Hepatocyte (in vitro differentiated cells): ENCODE results near the gene CDK6. TPM values are rescaled to one million over a fixed set of nuclear protein-coding genes. Genes with fewer than 3 reads are reported as not detected.

Experiments used
- DNase-seq: peaks from one replicate; pipeline ENCODE4 v3.0.0-alpha.2; 2016; ENCODE audit warnings: low spot score
- H2AFZ ChIP-seq: fragments of 200-600 bp; sonication (generic); 2 replicates; pipeline ENCODE4 v1.6.0; 2016; ENCODE audit warnings: antibody characterized with exemption, mild to moderate bottlenecking
- H3K27ac ChIP-seq: fragments of 200-600 bp; sonication (generic); 2 replicates; pipeline ENCODE4 v1.5.1; 2016; ENCODE audit warnings: mild to moderate bottlenecking
- H3K27me3 ChIP-seq: fragments of 200-600 bp; sonication (generic); 2 replicates; pipeline ENCODE4 v1.6.1; 2016
- H3K36me3 ChIP-seq: fragments of 200-600 bp; sonication (generic); replicated peaks from 2 replicates; pipeline ENCODE4 v1.5.1; 2016; ENCODE audit warnings: low read depth; ENCODE audit not compliant: insufficient read depth
- H3K4me1 ChIP-seq: fragments of 200-600 bp; sonication (generic); 2 replicates; pipeline ENCODE4 v1.5.1; 2016; ENCODE audit warnings: mild to moderate bottlenecking, moderate library complexity; ENCODE audit not compliant: insufficient read depth
- H3K4me2 ChIP-seq: fragments of 200-600 bp; sonication (generic); 2 replicates; pipeline ENCODE4 v1.6.0; 2016
- H3K4me3 ChIP-seq: fragments of 200-600 bp; sonication (generic); 2 replicates; pipeline ENCODE4 v1.5.1; 2016; ENCODE audit warnings: mild to moderate bottlenecking
- H3K79me2 ChIP-seq: fragments of 200-600 bp; sonication (generic); 2 replicates; pipeline ENCODE4 v1.6.0; 2017; ENCODE audit warnings: mild to moderate bottlenecking
- H3K9me2 ChIP-seq: fragments of 200-600 bp; sonication (generic); replicated peaks from 2 replicates; pipeline ENCODE4 v1.6.0; 2017; ENCODE audit warnings: mild to moderate bottlenecking; ENCODE audit not compliant: insufficient read depth
- H3K9me3 ChIP-seq: fragments of 200-600 bp; sonication (generic); 2 replicates; pipeline ENCODE4 v1.5.1; 2016; ENCODE audit warnings: low read depth, mild to moderate bottlenecking
- H4K20me1 ChIP-seq: fragments of 200-600 bp; sonication (generic); 2 replicates; pipeline ENCODE4 v1.6.0; 2016; ENCODE audit warnings: mild to moderate bottlenecking; ENCODE audit not compliant: insufficient read depth, poor library complexity, severe bottlenecking
- EZH2 ChIP-seq: fragments of 200-600 bp; sonication (generic); IDR thresholded peaks from 2 replicates; pipeline ENCODE4 v1.6.1; 2016; ENCODE audit warnings: antibody characterized with exemption, mild to moderate bottlenecking, borderline replicate concordance
- EZH2phosphoT487 ChIP-seq: fragments of 200-600 bp; sonication (generic); IDR thresholded peaks from one replicate; pipeline ENCODE4 v1.6.1; 2018; ENCODE audit warnings: antibody characterized with exemption, mild to moderate bottlenecking, low read depth, moderate library complexity; ENCODE audit not compliant: unreplicated experiment, severe bottlenecking
- WGBS: methylation state at CpG from one replicate; pipeline ENCODE4 v1.1.6; 2016; ENCODE audit warnings: low lambda C conversion rate; ENCODE audit errors: missing lambda C conversion rate; 5-methylcytosine and 5-hydroxymethylcytosine counted together
- polyA plus RNA-seq: library from polyadenylated mRNA; unstranded; fragments of >200 nt; fragmentation: Nextera tagmentation; extraction: Ambion mirVana; gene quantifications from 2 replicates; pipeline ENCODE4 v1.2.1, GENCODE V29; 2016
- total RNA-seq: library from RNA; depleted of rRNA; stranded (reverse); fragments of >200 nt; gene quantifications from 2 replicates; pipeline ENCODE4 v1.2.3, GENCODE V29; 2014
- TF ChIP-seq, protein P1 (sequence below): fragments of 200-600 bp; sonication (generic); IDR thresholded peaks from 2 replicates; pipeline ENCODE4 v1.5.1; 2016; ENCODE audit warnings: antibody characterized with exemption, mild to moderate bottlenecking; ENCODE audit not compliant: poor library complexity

The CDK6 gene
- total and polyA plus RNA-seq, 2 experiments from 2014 or later, result 18.7 to 64.5 TPM

DNA sequence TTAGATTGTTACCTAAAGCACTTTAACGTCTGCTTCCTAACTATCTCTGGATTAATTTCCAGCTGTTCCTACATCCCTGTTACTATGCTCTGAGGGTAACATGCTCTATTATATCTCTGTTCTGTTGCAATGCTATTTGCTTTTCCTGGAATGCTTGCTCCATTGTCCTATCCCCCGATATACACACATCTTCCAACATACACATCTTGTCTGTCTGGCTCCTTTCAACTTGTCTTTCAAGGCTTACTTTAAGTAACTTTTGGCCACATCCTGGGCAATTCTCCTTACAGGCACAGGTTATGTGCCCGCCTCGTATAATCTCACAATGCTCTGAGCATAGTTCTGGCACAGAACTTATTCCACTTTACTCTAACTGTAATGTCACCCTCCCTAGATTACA, 96.2 kb downstream of the CDK6 start:
- WGBS, result 68% methylated on average over 4 of the region's 4 CpGs
- TF ChIP-seq, protein P1, sequence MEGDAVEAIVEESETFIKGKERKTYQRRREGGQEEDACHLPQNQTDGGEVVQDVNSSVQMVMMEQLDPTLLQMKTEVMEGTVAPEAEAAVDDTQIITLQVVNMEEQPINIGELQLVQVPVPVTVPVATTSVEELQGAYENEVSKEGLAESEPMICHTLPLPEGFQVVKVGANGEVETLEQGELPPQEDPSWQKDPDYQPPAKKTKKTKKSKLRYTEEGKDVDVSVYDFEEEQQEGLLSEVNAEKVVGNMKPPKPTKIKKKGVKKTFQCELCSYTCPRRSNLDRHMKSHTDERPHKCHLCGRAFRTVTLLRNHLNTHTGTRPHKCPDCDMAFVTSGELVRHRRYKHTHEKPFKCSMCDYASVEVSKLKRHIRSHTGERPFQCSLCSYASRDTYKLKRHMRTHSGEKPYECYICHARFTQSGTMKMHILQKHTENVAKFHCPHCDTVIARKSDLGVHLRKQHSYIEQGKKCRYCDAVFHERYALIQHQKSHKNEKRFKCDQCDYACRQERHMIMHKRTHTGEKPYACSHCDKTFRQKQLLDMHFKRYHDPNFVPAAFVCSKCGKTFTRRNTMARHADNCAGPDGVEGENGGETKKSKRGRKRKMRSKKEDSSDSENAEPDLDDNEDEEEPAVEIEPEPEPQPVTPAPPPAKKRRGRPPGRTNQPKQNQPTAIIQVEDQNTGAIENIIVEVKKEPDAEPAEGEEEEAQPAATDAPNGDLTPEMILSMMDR, result no peak
- TF ChIP-seq EZH2, result no peak
- TF ChIP-seq EZH2phosphoT487, result no peak
- Histone ChIP-seq H3K4me3 (no peak overlapping the region), H3K27me3 (no peaks in the 10 kb centered on the region), H2AFZ (no peak overlapping the region), H3K36me3 (no peaks in the 10 kb centered on the region), H3K9me2 (no peaks in the 10 kb centered on the region), H3K4me1 (peaks cover 29% of the 10 kb centered on the region), H3K79me2 (peaks cover 84% of the 10 kb centered on the region), H3K27ac (peak overlapping the region; percentile 60), H3K4me2 (no peak overlapping the region), H3K9me3 (no peaks in the 10 kb centered on the region), H4K20me1 (no peaks in the 10 kb centered on the region)
- no peak for DNase-seq

DNA sequence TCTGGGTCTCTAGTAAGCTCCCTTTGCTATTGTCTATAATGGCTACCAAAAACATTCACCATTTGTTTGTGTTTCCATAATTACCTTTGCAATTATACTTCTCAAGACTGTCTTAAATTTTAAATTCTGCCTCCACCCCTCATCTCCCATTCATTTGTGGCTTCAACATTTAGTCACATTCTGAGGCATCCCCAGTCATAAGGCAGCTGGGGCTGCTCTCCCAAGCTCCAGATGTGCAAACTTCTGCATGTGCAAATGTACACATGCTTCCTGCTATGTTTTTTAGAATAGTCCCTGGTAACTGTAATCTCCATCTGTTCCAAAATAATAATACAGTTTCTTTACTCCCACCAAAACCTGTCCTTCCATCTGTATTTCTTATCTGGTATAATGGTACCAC, 97.3 kb downstream of the CDK6 start:
- H3K36me3 ChIP-seq, result no peaks in the 10 kb centered on the region
- no peak overlapping the region for H3K4me2 ChIP-seq
- H3K27me3 ChIP-seq, result no peaks in the 10 kb centered on the region
- H3K4me1 ChIP-seq, result peaks cover 29% of the 10 kb centered on the region
- no peaks in the 10 kb centered on the region for H3K9me2 ChIP-seq
- H2AFZ ChIP-seq, result no peak overlapping the region
- H3K9me3 ChIP-seq, result no peaks in the 10 kb centered on the region
- H4K20me1 ChIP-seq, result no peaks in the 10 kb centered on the region
- H3K27ac ChIP-seq, result no peak overlapping the region
- peaks cover 82% of the 10 kb centered on the region for H3K79me2 ChIP-seq
- TF ChIP-seq EZH2 (no peak), EZH2phosphoT487 (no peak)
- TF ChIP-seq, protein P1, result no peak
- no peak overlapping the region for H3K4me3 ChIP-seq
- no peak for DNase-seq

DNA sequence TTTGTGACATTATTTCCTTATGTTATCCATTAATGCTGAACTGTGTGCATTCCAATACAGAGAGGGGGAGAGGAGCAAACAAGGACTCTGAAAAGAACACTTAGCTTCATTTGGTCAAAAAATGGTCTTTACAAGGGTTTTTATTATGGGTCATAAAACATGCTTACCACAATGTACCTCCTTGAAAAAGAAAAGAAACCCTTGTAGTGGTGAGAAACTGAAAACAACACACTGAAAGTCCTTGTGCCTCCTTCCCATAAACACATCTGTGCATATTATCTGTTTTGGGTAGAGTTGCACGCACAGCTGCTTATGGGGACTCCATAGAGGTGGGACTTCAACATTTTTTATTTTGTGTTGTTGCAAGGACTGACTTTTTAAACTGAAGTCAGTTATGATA, 98.7 kb downstream of the CDK6 start:
- DNase-seq, result no peak
- WGBS, result 52% methylated on average over 1 of the region's 1 CpG
- TF ChIP-seq, protein P1, result no peak
- TF ChIP-seq EZH2phosphoT487, result no peak
- no peak for TF ChIP-seq EZH2
- Histone ChIP-seq H3K9me2 (no peaks in the 10 kb centered on the region), H3K4me1 (peaks cover 29% of the 10 kb centered on the region), H3K27me3 (no peaks in the 10 kb centered on the region), H3K36me3 (no peaks in the 10 kb centered on the region), H4K20me1 (no peaks in the 10 kb centered on the region), H3K27ac (peak overlapping the region; percentile 65), H3K4me3 (no peak overlapping the region), H3K79me2 (peaks cover 81% of the 10 kb centered on the region), H3K9me3 (no peaks in the 10 kb centered on the region), H3K4me2 (peak overlapping the region; percentile 44), H2AFZ (no peak overlapping the region)

DNA sequence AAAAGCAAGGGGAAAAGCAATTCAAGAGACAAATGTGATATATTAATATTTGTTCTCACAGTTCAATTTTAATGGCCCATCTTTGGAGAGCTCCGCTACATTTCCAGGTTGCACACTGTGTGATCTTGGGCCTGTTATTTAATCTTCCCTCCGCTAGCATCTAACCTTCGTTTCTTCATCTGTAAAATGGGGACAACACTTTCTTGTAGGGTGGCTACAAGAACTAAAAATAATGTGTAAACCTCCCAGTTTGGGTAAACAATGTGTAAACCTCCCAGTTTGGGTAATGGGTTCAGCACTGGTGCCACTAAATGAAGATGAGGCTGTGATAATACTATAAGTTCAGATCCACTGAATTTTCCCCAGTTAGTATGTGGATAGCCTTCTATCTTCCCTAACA, 99.5 kb downstream of the CDK6 start:
- 95% methylated on average over 3 of the region's 3 CpGs for WGBS
- Histone ChIP-seq H3K79me2 (peaks cover 80% of the 10 kb centered on the region), H3K9me2 (no peaks in the 10 kb centered on the region), H3K36me3 (no peaks in the 10 kb centered on the region), H2AFZ (no peak overlapping the region), H3K4me2 (no peak overlapping the region), H3K4me1 (peaks cover 24% of the 10 kb centered on the region), H4K20me1 (no peaks in the 10 kb centered on the region), H3K27me3 (no peaks in the 10 kb centered on the region), H3K27ac (peak overlapping the region; percentile 65), H3K9me3 (no peaks in the 10 kb centered on the region), H3K4me3 (no peak overlapping the region)
- DNase-seq, result no peak
- no peak for TF ChIP-seq EZH2phosphoT487
- TF ChIP-seq, protein P1, result no peak
- no peak for TF ChIP-seq EZH2
